Stimulated activated memory B cell treated with anti-CD40 and anti-IgM and Interleukin-4, amounts not matched to agents 10 μg/mL and 1 μg/mL and 100 μg/mL, for 72 hours (primary cell): ENCODE data around the gene MAPT.
"Not testable (repeated sequence)": the region's sequence is repeated elsewhere in the genome, so short reads cannot be mapped to it uniquely, and the experiment has no call there.

Experiments used
- ATAC-seq: fragments of 150-1000 bp; cut with Tn5 transposase; 2 replicates; pipeline ENCODE4 v1.10.0; 2021
- H3K27ac Mint-ChIP-seq: one replicate; pipeline ENCODE4 v1.8.0; 2022; ENCODE audit warnings: mild to moderate bottlenecking, mixed read lengths
- H3K27me3 Mint-ChIP-seq: one replicate; pipeline ENCODE4 v1.8.0; 2022; ENCODE audit warnings: mixed read lengths
- H3K36me3 Mint-ChIP-seq: one replicate; pipeline ENCODE4 v1.8.0; 2022; ENCODE audit warnings: mixed read lengths
- H3K4me1 Mint-ChIP-seq: one replicate; pipeline ENCODE4 v1.8.0; 2022; ENCODE audit warnings: mixed read lengths
- H3K4me3 Mint-ChIP-seq: one replicate; pipeline ENCODE4 v1.8.0; 2022; ENCODE audit warnings: mild to moderate bottlenecking, moderate library complexity, mixed read lengths
- H3K9me3 Mint-ChIP-seq: one replicate; pipeline ENCODE4 v1.8.0; 2022; ENCODE audit warnings: mixed read lengths

Gene MAPT

DNA sequence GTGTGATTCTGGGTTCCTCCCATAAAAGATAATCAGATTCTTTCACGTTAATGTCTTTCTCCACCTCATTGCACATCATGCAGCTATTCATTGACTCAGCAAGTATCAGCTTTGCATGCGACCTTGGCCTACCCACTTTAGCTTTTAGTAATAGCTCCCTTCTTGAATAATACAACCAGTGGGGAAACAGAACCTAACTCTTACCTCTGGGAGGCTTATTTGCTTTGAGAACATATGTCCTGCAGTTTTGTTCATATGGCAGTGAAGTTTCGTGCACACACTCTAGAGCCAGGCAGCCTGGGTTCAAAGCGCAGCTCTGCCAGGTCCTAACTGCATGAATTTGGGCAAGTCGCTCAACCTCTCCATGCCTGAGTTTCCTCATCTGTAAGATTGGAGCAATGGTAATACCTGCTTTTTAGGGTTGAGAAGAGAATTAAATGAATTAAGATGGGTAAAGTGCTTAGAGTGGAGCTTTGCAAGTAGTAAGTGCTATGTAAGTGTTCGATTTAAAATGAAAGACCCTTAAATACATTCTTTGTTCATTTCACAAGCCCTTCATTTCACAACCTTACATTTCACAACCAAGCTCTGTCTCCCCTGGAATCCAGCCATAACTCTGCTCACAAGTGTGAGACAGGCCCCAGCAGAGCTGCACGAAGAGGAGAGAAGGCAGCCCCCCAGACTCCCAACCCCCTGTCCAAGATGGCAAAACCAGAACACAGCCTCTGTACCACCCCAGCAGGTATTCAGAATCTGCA lies 29.3 kb downstream of the MAPT start:
- Mint-ChIP-seq H3K36me3 (no peaks in the 10 kb centered on the region), H3K27me3 (peaks cover 30% of the 10 kb centered on the region), H3K27ac (no peak overlapping the region), H3K4me3 (no peak overlapping the region), H3K9me3 (no peaks in the 10 kb centered on the region), H3K4me1 (no peaks in the 10 kb centered on the region)
- no peak for ATAC-seq

DNA sequence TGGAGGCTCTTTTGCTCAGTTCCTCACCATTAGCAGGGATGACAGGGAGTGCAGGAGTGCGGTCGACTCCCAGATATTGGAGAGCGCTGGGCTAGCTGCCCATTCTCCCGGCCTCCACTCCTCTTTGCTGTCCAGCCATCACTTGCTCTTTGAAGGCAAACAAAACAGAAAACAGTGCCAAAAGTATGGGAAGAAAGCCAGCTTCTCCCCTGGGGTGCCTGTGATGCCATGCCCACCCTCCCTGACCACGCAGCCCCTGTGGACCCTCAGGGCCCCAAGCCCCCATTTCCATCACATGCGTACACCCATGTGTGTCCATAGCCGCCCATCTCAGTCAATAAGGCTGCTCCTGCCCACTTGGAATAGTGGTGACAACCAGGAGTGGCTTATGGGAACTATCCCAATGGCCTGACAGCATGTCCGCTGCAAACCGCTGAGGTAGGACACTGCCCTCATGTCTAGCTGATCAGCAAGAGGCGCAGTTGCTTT lies 30.0 kb downstream of the MAPT start:
- H3K27me3 Mint-ChIP-seq = peaks cover 24% of the 10 kb centered on the region
- H3K4me3 Mint-ChIP-seq = no peak overlapping the region
- H3K36me3 Mint-ChIP-seq = no peaks in the 10 kb centered on the region
- no peaks in the 10 kb centered on the region for H3K4me1 Mint-ChIP-seq
- no peak for ATAC-seq
- H3K9me3 Mint-ChIP-seq = no peaks in the 10 kb centered on the region
- H3K27ac Mint-ChIP-seq = no peak overlapping the region

- H3K36me3 Mint-ChIP-seq = no peaks in the 10 kb centered on the region
- H3K9me3 Mint-ChIP-seq = no peaks in the 10 kb centered on the region
- no peak overlapping the region for H3K4me3 Mint-ChIP-seq
- H3K27ac Mint-ChIP-seq = no peak overlapping the region
- H3K27me3 Mint-ChIP-seq = peaks cover 21% of the 10 kb centered on the region
- ATAC-seq = no peak
- no peaks in the 10 kb centered on the region for H3K4me1 Mint-ChIP-seq
Measured at GRCh38 chr17:45925311-45925710, 31.0 kb downstream of the MAPT start.

DNA sequence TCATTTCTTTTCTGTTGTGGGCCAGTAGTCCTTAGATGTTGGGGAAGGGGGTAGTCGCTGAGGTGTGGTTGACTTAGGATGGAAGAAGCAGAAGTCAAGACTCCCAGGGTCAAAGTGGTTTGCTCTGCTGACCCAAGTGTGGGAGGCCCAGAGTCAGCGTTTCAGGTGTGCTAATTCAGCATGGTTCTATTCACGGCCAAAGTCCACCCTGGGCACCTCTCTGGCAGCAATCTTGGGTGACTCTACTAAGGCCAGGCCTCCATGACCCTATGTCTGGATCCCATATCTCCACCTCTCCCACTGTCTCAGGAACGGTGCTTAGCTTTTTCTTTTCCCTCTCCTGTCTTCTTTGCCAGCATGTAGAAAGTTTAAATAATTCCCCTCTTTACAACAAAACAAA lies 32.9 kb downstream of the MAPT start:
- no peaks in the 10 kb centered on the region for H3K9me3 Mint-ChIP-seq
- no peaks in the 10 kb centered on the region for H3K4me1 Mint-ChIP-seq
- ATAC-seq = no peak
- H3K27me3 Mint-ChIP-seq = peaks cover 20% of the 10 kb centered on the region
- H3K27ac Mint-ChIP-seq = no peak overlapping the region
- H3K4me3 Mint-ChIP-seq = no peak overlapping the region
- H3K36me3 Mint-ChIP-seq = no peaks in the 10 kb centered on the region

GRCh38 chr17:45929344-45929743 lies 35.0 kb downstream of the MAPT start:
- H3K27me3 Mint-ChIP-seq = peaks cover 20% of the 10 kb centered on the region
- no peaks in the 10 kb centered on the region for H3K36me3 Mint-ChIP-seq
- H3K4me1 Mint-ChIP-seq = no peaks in the 10 kb centered on the region
- H3K27ac Mint-ChIP-seq = no peak overlapping the region
- H3K4me3 Mint-ChIP-seq = no peak overlapping the region
- no peaks in the 10 kb centered on the region for H3K9me3 Mint-ChIP-seq
- no peak for ATAC-seq

DNA sequence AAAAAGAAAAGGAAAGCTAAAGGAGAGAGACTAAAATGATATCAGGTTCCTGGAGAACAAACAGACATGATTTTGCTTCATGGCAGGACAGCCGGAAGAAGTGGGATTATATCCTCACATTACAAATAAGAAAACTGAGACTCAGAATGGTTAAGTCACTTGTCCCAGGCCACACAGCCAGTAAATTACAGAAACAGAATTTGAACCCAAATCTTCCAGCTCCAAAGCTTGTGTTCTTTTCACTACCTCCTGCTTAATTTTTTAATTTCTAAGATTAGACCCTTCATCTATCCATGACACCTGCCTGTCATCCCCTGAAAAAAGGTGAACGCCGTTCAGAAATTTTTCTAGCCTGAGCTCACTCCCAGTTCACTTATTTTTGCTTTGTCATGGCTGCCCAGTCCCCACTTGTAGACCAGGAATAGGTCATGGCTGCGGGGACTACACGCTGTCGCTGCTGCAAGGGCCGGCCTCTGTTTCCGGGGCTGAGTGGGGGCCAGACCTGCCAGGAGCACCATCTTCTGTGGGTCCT lies 36.1 kb downstream of the MAPT start:
- no peak overlapping the region for H3K27ac Mint-ChIP-seq
- no peak for ATAC-seq
- no peaks in the 10 kb centered on the region for H3K36me3 Mint-ChIP-seq
- no peak overlapping the region for H3K4me3 Mint-ChIP-seq
- H3K4me1 Mint-ChIP-seq = no peaks in the 10 kb centered on the region
- H3K9me3 Mint-ChIP-seq = no peaks in the 10 kb centered on the region
- peaks cover 29% of the 10 kb centered on the region for H3K27me3 Mint-ChIP-seq

DNA sequence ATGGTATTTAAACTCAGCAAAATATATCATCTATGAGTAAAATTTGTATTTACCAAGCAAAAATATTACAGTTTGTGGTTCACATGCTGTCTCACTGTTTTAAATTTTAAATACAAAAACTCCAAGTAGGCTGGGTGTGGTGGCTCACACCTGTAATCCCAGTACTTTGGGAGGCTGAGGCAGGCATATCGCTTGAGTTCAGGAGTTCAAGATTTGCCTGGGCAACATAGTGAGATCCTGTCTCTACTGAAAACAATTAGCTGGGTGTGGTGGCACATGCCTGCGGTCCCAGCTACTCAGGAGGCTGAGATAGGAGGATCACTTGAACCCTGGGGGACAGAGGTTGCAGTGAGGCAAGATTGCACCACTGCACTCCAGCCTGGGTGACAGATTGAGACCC lies 37.3 kb downstream of the MAPT start:
- Mint-ChIP-seq H3K4me1 (no peaks in the 10 kb centered on the region), H3K9me3 (no peaks in the 10 kb centered on the region), H3K4me3 (no peak overlapping the region), H3K27me3 (peaks cover 41% of the 10 kb centered on the region), H3K36me3 (no peaks in the 10 kb centered on the region), H3K27ac (no peak overlapping the region)
- no peak for ATAC-seq

- Mint-ChIP-seq H3K27me3 (peaks cover 40% of the 10 kb centered on the region), H3K27ac (no peak overlapping the region), H3K9me3 (no peaks in the 10 kb centered on the region), H3K36me3 (no peaks in the 10 kb centered on the region), H3K4me3 (no peak overlapping the region), H3K4me1 (no peaks in the 10 kb centered on the region)
- no peak for ATAC-seq
Measured at GRCh38 chr17:45934044-45934979, 40.0 kb downstream of the MAPT start.

DNA sequence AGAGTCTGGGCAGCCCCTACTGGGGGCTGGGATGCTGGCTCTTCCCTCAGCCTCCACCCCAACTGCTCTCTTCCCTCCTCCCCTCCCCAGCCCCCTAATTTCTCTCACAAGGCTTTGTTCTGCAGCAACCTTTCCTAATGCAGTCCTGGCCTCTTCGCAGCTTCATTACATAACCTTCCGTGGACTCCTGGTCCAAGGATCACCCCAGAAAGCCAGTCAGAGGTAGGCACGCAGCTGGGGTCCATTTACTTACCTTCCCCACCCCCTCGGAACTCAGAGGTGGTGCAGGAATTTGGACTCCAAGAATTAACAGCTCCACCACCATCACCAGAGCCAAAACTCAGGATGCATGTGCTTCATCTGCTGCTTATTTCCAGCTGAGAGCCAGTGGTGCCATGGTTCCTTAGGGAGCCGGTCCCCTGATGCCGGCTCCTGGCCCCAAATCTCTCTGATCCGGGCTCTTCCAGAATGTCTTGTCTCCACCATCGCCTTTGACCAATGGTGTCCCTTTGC lies 40.9 kb downstream of the MAPT start:
- Mint-ChIP-seq H3K4me1 (no peaks in the 10 kb centered on the region), H3K27ac (no peak overlapping the region), H3K4me3 (no peak overlapping the region)

DNA sequence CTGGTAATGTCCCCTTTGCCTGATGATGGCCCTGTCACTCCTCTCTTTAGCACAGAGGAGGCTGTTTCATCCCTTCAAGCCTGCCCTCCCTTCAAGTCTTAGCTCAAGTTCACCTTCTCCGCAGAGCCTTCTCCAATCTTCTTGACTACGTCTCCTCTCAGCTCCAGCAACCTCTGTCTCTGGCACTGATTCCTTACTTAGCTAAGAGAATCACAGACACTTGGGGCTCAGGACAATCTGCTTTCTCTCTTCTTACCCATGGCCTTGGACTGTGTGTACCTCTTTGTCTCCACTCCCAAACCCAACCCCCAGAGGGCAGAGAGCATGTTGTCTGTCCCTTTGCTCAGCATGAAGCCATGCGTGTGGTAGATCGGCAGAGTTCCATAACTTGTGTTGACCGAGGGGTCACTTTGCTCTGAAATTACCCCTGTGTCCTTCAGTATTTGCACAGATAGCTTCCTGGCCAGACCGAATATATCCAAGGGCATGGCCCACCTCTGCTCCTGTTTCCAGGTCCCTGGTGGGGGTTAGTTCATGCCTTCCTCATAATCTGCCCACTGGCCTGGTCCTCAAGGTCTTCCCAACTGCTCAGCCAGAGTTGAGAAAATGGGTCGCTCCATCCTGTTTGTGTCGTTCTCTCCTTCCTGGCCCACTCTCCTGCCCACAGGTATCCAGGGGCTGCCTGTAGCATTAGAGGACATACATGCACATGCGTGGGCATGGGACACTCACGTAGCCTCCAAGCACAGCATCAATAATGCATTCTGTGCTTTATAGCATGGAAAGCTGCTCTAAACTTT lies 41.6 kb downstream of the MAPT start:
- Mint-ChIP-seq H3K27me3 (peaks cover 40% of the 10 kb centered on the region), H3K4me3 (no peak overlapping the region)

More for the DNA sequence above, 40.9 kb downstream of the MAPT start:
- Mint-ChIP-seq H3K36me3 (no peaks in the 10 kb centered on the region), H3K9me3 (no peaks in the 10 kb centered on the region), H3K27me3 (peaks cover 40% of the 10 kb centered on the region)
- no peak for ATAC-seq

DNA sequence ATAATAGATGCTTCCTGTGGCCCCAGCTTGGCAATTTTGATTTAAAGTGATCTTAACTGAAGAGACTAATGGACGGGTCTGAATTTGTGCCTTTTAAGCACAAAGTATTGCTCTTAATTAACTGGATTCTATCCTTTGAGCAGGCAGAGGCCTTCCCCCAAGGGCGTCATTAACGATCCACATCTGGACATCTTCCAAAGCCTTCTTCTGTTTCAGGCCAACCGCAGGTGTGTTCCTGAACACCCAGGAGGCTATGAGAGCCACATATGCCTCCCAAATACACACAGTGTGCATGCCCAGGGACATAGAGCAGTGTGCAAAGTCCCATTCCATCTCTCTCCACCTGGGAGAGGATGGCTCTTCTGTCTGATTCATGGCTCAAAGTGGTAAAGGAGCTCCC lies 42.3 kb downstream of the MAPT start:
- peaks cover 2% of the 10 kb centered on the region for H3K4me1 Mint-ChIP-seq
- H3K27ac Mint-ChIP-seq = no peak overlapping the region
- no peak overlapping the region for H3K4me3 Mint-ChIP-seq
- ATAC-seq = no peak
- peaks cover 40% of the 10 kb centered on the region for H3K27me3 Mint-ChIP-seq
- H3K36me3 Mint-ChIP-seq = no peaks in the 10 kb centered on the region
- peaks cover 2% of the 10 kb centered on the region for H3K9me3 Mint-ChIP-seq

More for the DNA sequence above, 41.6 kb downstream of the MAPT start:
- Mint-ChIP-seq H3K4me1 (no peaks in the 10 kb centered on the region), H3K36me3 (no peaks in the 10 kb centered on the region), H3K27ac (no peak overlapping the region), H3K9me3 (no peaks in the 10 kb centered on the region)
- ATAC-seq = no peak

DNA sequence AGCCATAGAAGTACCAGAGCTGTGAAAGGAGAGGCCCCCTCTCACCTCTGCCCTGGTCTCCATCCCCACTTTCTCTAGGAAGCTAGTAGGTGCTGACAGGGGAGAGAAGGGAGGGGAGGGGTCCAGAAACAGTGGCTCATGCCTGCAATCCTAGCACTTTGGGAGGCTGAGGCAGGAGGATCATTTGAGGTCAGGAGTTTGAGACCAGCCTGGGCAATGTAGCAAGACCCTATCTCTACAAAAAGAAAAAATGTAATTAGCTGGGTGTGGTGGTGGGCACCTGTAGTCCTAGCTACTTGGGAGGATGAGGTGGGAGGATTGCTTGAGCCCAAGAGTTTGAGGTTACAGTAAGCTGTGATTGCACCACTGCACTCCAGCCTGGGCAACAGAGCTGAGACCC lies 42.8 kb downstream of the MAPT start:
- not testable (repeated sequence) for H3K4me3 Mint-ChIP-seq, H3K9me3 Mint-ChIP-seq, H3K36me3 Mint-ChIP-seq, H3K4me1 Mint-ChIP-seq, ATAC-seq, H3K27ac Mint-ChIP-seq
- H3K27me3 Mint-ChIP-seq = peaks cover 40% of the 10 kb centered on the region

DNA sequence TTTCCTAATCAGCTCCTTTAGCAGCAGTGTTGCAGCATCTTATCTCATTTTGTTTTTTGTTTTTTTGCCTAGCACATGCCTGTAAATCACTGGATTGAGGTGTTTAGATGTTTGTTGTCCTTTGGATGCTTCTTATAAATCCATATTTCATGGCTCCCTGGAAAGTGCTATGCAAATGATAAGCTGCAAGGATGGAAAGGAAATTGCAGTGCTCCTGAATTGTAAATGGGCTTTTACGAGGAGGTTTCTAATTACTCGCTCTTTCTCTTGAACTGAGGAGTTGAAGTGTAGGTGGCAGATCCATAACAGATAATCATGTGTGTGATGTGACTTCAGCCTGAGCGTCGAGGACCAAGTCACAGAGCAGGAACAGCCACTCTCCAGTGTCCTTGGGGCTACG lies 45.0 kb downstream of the MAPT start:
- Mint-ChIP-seq H3K36me3 (no peaks in the 10 kb centered on the region), H3K27ac (no peak overlapping the region), H3K4me1 (peaks cover 5% of the 10 kb centered on the region), H3K27me3 (peaks cover 45% of the 10 kb centered on the region), H3K9me3 (peaks cover 3% of the 10 kb centered on the region), H3K4me3 (no peak overlapping the region)
- ATAC-seq = no peak

GRCh38 chr17:45940293-45940692 lies 45.9 kb downstream of the MAPT start:
- Mint-ChIP-seq H3K4me3 (no peak overlapping the region), H3K36me3 (no peaks in the 10 kb centered on the region), H3K9me3 (peaks cover 3% of the 10 kb centered on the region), H3K27me3 (peaks cover 46% of the 10 kb centered on the region), H3K4me1 (peaks cover 5% of the 10 kb centered on the region), H3K27ac (no peak overlapping the region)
- no peak for ATAC-seq

GRCh38 chr17:45940826-45941225 lies 46.5 kb downstream of the MAPT start:
- Mint-ChIP-seq H3K36me3 (no peaks in the 10 kb centered on the region), H3K4me3 (no peak overlapping the region), H3K27ac (no peak overlapping the region), H3K4me1 (peaks cover 5% of the 10 kb centered on the region), H3K27me3 (peaks cover 46% of the 10 kb centered on the region), H3K9me3 (peaks cover 3% of the 10 kb centered on the region)
- no peak for ATAC-seq
